Measurements from ENCODE around the gene AATF. TPM values are rescaled to one million over a fixed set of nuclear protein-coding genes. Genes with fewer than 3 reads are reported as not detected.

AATF gene
- total and polyA plus RNA-seq, 5 donors, result 19.9 to 32.9 (median 23.7) TPM

- WGBS, result 3% methylated on average over 75 of the region's 75 CpGs
Observed at GRCh38 chr17:36937001-36937958, 11.5 kb upstream of the AATF start, which contains the start of gene LHX1. Gene LHX1 (plus strand): TSS chr17:36937475. CDS start chr17:36938198, 723 bp downstream.

GRCh38 chr17:36937959-36938565 lies 10.7 kb upstream of the AATF start:
- ATAC-seq, result no peak
- Histone ChIP-seq H3K27me3 (ENCODE audit: control insufficient read depth, insufficient read depth) (no peaks in the 10 kb centered on the region), H3K4me3 (ENCODE audit: low read length) (peak overlapping the region; percentile 17), H3K4me1 (ENCODE audit: control insufficient read depth, insufficient read depth, low read length) (peaks cover 20% of the 10 kb centered on the region), H3K27ac (ENCODE audit: low read length) (no peak overlapping the region), H3K9me3 (ENCODE audit: control insufficient read depth, low read length) (no peaks in the 10 kb centered on the region)
- intact Hi-C loops (cut with DNase I), result no loop called here
- DNase-seq, result peak in 1 of 3 donors; percentile 48
- 2% methylated on average over 36 of the region's 36 CpGs for WGBS

More at GRCh38 chr17:36937001-36937958, 11.5 kb upstream of the AATF start, which contains the start of gene LHX1:
- Histone ChIP-seq H3K27ac (ENCODE audit: low read length) (no peak within 1 kb of the TSS), H3K9me3 (ENCODE audit: control insufficient read depth, low read length) (no peaks in the 10 kb centered on the region), H3K27me3 (ENCODE audit: control insufficient read depth, insufficient read depth) (no peaks in the 10 kb centered on the region), H3K4me3 (ENCODE audit: low read length) (peak within 1 kb of the TSS; percentile 26), H3K4me1 (ENCODE audit: control insufficient read depth, insufficient read depth, low read length) (peaks cover 21% of the 10 kb centered on the region)
- ATAC-seq (no peak), DNase-seq (no peak)
- intact Hi-C loops (cut with DNase I), result no loop called here

GRCh38 chr17:36938566-36939051 lies 10.1 kb upstream of the AATF start:
- WGBS, result 3% methylated on average over 25 of the region's 25 CpGs

GRCh38 chr17:36939052-36939801 lies 9.5 kb upstream of the AATF start:
- no peaks in the 10 kb centered on the region for H3K9me3 ChIP-seq (ENCODE audit: control insufficient read depth, low read length)
- 7% methylated on average over 43 of the region's 43 CpGs for WGBS

More at GRCh38 chr17:36938566-36939051, 10.1 kb upstream of the AATF start:
- no peak overlapping the region for H3K27ac ChIP-seq (ENCODE audit: low read length)
- H3K4me3 ChIP-seq (ENCODE audit: low read length), result no peak overlapping the region
- no peaks in the 10 kb centered on the region for H3K27me3 ChIP-seq (ENCODE audit: control insufficient read depth, insufficient read depth)
- DNase-seq, result no peak
- intact Hi-C loops (cut with DNase I), result no loop called here
- no peaks in the 10 kb centered on the region for H3K9me3 ChIP-seq (ENCODE audit: control insufficient read depth, low read length)
- peaks cover 18% of the 10 kb centered on the region for H3K4me1 ChIP-seq (ENCODE audit: control insufficient read depth, insufficient read depth, low read length)
- no peak for ATAC-seq

GRCh38 chr17:36939802-36940312 lies 8.9 kb upstream of the AATF start:
- 5% methylated on average over 26 of the region's 26 CpGs for WGBS
- no peaks in the 10 kb centered on the region for H3K27me3 ChIP-seq (ENCODE audit: control insufficient read depth, insufficient read depth)
- DNase-seq, result no peak
- peaks cover 13% of the 10 kb centered on the region for H3K4me1 ChIP-seq (ENCODE audit: control insufficient read depth, insufficient read depth, low read length)
- H3K4me3 ChIP-seq (ENCODE audit: low read length), result no peak overlapping the region
- intact Hi-C loops (cut with DNase I), result no loop called here
- H3K27ac ChIP-seq (ENCODE audit: low read length), result no peak overlapping the region
- ATAC-seq, result no peak
- no peaks in the 10 kb centered on the region for H3K9me3 ChIP-seq (ENCODE audit: control insufficient read depth, low read length)

More at GRCh38 chr17:36939052-36939801, 9.5 kb upstream of the AATF start:
- intact Hi-C loops (cut with DNase I), result no loop called here
- no peaks in the 10 kb centered on the region for H3K27me3 ChIP-seq (ENCODE audit: control insufficient read depth, insufficient read depth)
- H3K4me1 ChIP-seq (ENCODE audit: control insufficient read depth, insufficient read depth, low read length), result peaks cover 17% of the 10 kb centered on the region
- no peak overlapping the region for H3K4me3 ChIP-seq (ENCODE audit: low read length)
- DNase-seq, result no peak
- no peak for ATAC-seq
- H3K27ac ChIP-seq (ENCODE audit: low read length), result no peak overlapping the region

GRCh38 chr17:36940313-36941264 lies 8.2 kb upstream of the AATF start:
- WGBS, result 11% methylated on average over 52 of the region's 52 CpGs
- Histone ChIP-seq H3K27ac (ENCODE audit: low read length) (no peak overlapping the region), H3K27me3 (ENCODE audit: control insufficient read depth, insufficient read depth) (no peaks in the 10 kb centered on the region), H3K4me3 (ENCODE audit: low read length) (no peak overlapping the region), H3K9me3 (ENCODE audit: control insufficient read depth, low read length) (no peaks in the 10 kb centered on the region), H3K4me1 (ENCODE audit: control insufficient read depth, insufficient read depth, low read length) (peaks cover 13% of the 10 kb centered on the region)
- intact Hi-C loops (cut with DNase I), result no loop called here
- no peak for DNase-seq
- no peak for ATAC-seq

GRCh38 chr17:36941265-36942010 lies 7.3 kb upstream of the AATF start:
- H3K9me3 ChIP-seq (ENCODE audit: control insufficient read depth, low read length), result no peaks in the 10 kb centered on the region
- 23% methylated on average over 17 of the region's 17 CpGs for WGBS
- peaks cover 10% of the 10 kb centered on the region for H3K4me1 ChIP-seq (ENCODE audit: control insufficient read depth, insufficient read depth, low read length)
- intact Hi-C loops (cut with DNase I), result no loop called here
- no peaks in the 10 kb centered on the region for H3K27me3 ChIP-seq (ENCODE audit: control insufficient read depth, insufficient read depth)
- DNase-seq, result no peak
- H3K27ac ChIP-seq (ENCODE audit: low read length), result no peak overlapping the region
- no peak overlapping the region for H3K4me3 ChIP-seq (ENCODE audit: low read length)
- ATAC-seq, result no peak

GRCh38 chr17:36942019-36942599 lies 6.6 kb upstream of the AATF start:
- peak overlapping the region; percentile 1 for H3K4me3 ChIP-seq (ENCODE audit: low read length)
- WGBS, result 4% methylated on average over 57 of the region's 57 CpGs
- H3K9me3 ChIP-seq (ENCODE audit: control insufficient read depth, low read length), result no peaks in the 10 kb centered on the region
- no peak overlapping the region for H3K27ac ChIP-seq (ENCODE audit: low read length)
- peaks cover 7% of the 10 kb centered on the region for H3K4me1 ChIP-seq (ENCODE audit: control insufficient read depth, insufficient read depth, low read length)
- DNase-seq (peak in 1 of 3 donors; percentile 52), ATAC-seq (peak in 1 of 2 donors; percentile 18)
- H3K27me3 ChIP-seq (ENCODE audit: control insufficient read depth, insufficient read depth), result no peaks in the 10 kb centered on the region
- intact Hi-C loops (cut with DNase I), result no loop called here

GRCh38 chr17:36942631-36943125 lies 6.1 kb upstream of the AATF start:
- WGBS, result 5% methylated on average over 59 of the region's 59 CpGs
- H3K4me1 ChIP-seq (ENCODE audit: control insufficient read depth, insufficient read depth, low read length), result peaks cover 5% of the 10 kb centered on the region
- intact Hi-C loops (cut with DNase I), result no loop called here
- peak overlapping the region; percentile 1 for H3K4me3 ChIP-seq (ENCODE audit: low read length)
- no peak for ATAC-seq
- H3K27ac ChIP-seq (ENCODE audit: low read length), result no peak overlapping the region
- H3K9me3 ChIP-seq (ENCODE audit: control insufficient read depth, low read length), result no peaks in the 10 kb centered on the region
- no peaks in the 10 kb centered on the region for H3K27me3 ChIP-seq (ENCODE audit: control insufficient read depth, insufficient read depth)
- DNase-seq, result peak in 1 of 3 donors; percentile 43

Data from right cardiac atrium (tissue), 5 donors.